ENCODE results near the gene CDK18. TPM values are rescaled to one million over a fixed set of nuclear protein-coding genes. Genes with fewer than 3 reads are reported as not detected.

CDK18 gene
- total and polyA plus RNA-seq, 2 of the 8 experiments (the other 6 are each of a cell fraction or from before 2014, with no cell fraction given): 31.2 to 44.0 TPM

- Histone ChIP-seq H3K23me2 (ENCODE audit: low read depth, low read length) (no peaks in the 10 kb centered on the region), H2BK15ac (ENCODE audit: low read length) (no peak overlapping the region), H3K9me3 (ENCODE audit: insufficient read depth in 2 of 2, low read depth in 1 of 2, low read length in 1 of 2) (no peaks in the 10 kb centered on the region), H3K4me3 (ENCODE audit: extremely low read depth in 1 of 4, insufficient read depth in 2 of 4, low read depth in 3 of 4, low read length in 4 of 4) (no peak overlapping the region), H3K27ac (ENCODE audit: low read depth, low read length) (no peak overlapping the region), H3K79me1 (ENCODE audit: low read depth, low read length) (peaks cover 12% of the 10 kb centered on the region), H4K20me1 (replicated peaks in 1 of 2; ENCODE audit: control insufficient read depth in 1 of 2, insufficient read depth in 2 of 2, low read length in 2 of 2) (peaks cover 7 to 13% of the 10 kb centered on the region in 2 experiments), H3K79me2 (ENCODE audit: control insufficient read depth in 1 of 2, insufficient read depth in 2 of 2, low read length in 2 of 2) (no peaks in the 10 kb centered on the region), H2BK12ac (ENCODE audit: low read depth, low read length) (peak overlapping the region; percentile 40; the same call in 1 of the 2 replicates), H4K5ac (ENCODE audit: insufficient read length, low read depth, low read length) (no peak overlapping the region), H2AFZ (ENCODE audit: low read length) (no peak overlapping the region), H3K4ac (replicated peaks; ENCODE audit: insufficient read length, low read depth, low read length) (no peak overlapping the region), H2BK20ac (ENCODE audit: low read length) (no peak overlapping the region), H3K36me3 (ENCODE audit: control insufficient read depth in 2 of 4, insufficient read depth in 4 of 4, low read length in 3 of 4) (peaks cover 0 to 12% (median 6%) of the 10 kb centered on the region in 4 experiments; a peak in 1 of 8 replicates), H2AK5ac (ENCODE audit: low read depth, low read length) (peak overlapping the region; percentile 33; the same call in 1 of the 2 replicates), H2BK5ac (ENCODE audit: low read depth, low read length) (no peak overlapping the region), H3K27me3 (replicated peaks in 1 of 4; ENCODE audit: control insufficient read depth in 3 of 4, extremely low read depth in 1 of 4, insufficient read depth in 3 of 4, low read length in 3 of 4) (no peaks in the 10 kb centered on the region), H4K91ac (replicated peaks; ENCODE audit: insufficient read length, low read length) (no peak overlapping the region), H3K9ac (replicated peaks in 1 of 4; ENCODE audit: extremely low read depth in 1 of 4, low read depth in 3 of 4, low read length in 3 of 4) (no peak overlapping the region), H3K56ac (replicated peaks; ENCODE audit: insufficient read length, low read depth, low read length) (no peak overlapping the region), H3K23ac (ENCODE audit: insufficient read length) (no peak overlapping the region), H3K4me2 (ENCODE audit: insufficient read depth in 1 of 2, low read depth in 2 of 2, low read length in 2 of 2) (no peak overlapping the region), H2BK120ac (replicated peaks; ENCODE audit: low read depth, low read length) (no peak overlapping the region), H4K8ac (ENCODE audit: extremely low read depth, insufficient read depth, low read length) (no peak overlapping the region), H3K4me1 (replicated peaks in 1 of 4; ENCODE audit: control insufficient read depth in 3 of 4, insufficient read depth in 4 of 4, low read length in 3 of 4) (peaks cover 4 to 32% (median 20%) of the 10 kb centered on the region in 4 experiments), H3K18ac (ENCODE audit: extremely low read depth, low read length) (no peak overlapping the region), H3K14ac (ENCODE audit: insufficient read length) (no peak overlapping the region)
- no peak for TF ChIP-seq TCF12 (IDR thresholded peaks at IDR 0.05; ENCODE audit: low read depth, low read length)
- TF ChIP-seq HDAC6 (IDR thresholded peaks at IDR 0.05; ENCODE audit: low read depth, low read length): no peak
- no peak for TF ChIP-seq POU5F1 (IDR thresholded peaks at IDR 0.05; ENCODE audit: low read depth, low read length)
- TF ChIP-seq BRCA1 (IDR thresholded peaks at IDR 0.05; ENCODE audit: low read depth, low read length): no peak
- TF ChIP-seq SIX5 (IDR thresholded peaks at IDR 0.05; ENCODE audit: low read depth, low read length): no peak
- no peak for TF ChIP-seq BACH1 (IDR thresholded peaks at IDR 0.05; ENCODE audit: low read length)
- no peak for TF ChIP-seq BCL11A (IDR thresholded peaks at IDR 0.05; ENCODE audit: low read depth in 2 of 2, low read length in 2 of 2)
- FAIRE-seq: no peak
- WGBS, 2 experiments (ENCODE audit: extremely low coverage in 1 of 2, insufficient coverage in 1 of 2, insufficient read length in 1 of 2, insufficient replicate concordance in 2 of 2, low coverage in 1 of 2, low lambda C conversion rate in 2 of 2, missing lambda C conversion rate in 1 of 2): 94% methylated on average over 4 of the region's 4 CpGs; no CpG with 5 or more reads in 1 of the 2 experiments
- ChIA-PET POLR2A (ENCODE audit: partially characterized antibody) (interaction anchor here (0.8 to 3.0 kb wide), 3 partner anchors 16 to 123 kb away, joined by 3 to 17 read pairs (median 3); partner anchors contain the start of gene CDK18), CTCF (ENCODE audit: partially characterized antibody) (interaction anchor here (0.7 to 47.3 kb wide), 11 partner anchors 14 to 266 kb away, joined by 3 to 1626 read pairs (median 31); partner anchors contain the start of gene CDK18)
- no peak for DNase-seq (ENCODE audit: low read depth in 1 of 2, low spot score in 2 of 2)
These were observed 16.2 kb downstream of the CDK18 start for GRCh38 chr1:205520709-205521108.
